Measurements from ENCODE around the gene DMBT1.

The DMBT1 gene

GRCh38 chr10:122675278-122675677 lies 114.7 kb downstream of the DMBT1 start:
- ChIA-PET POLR2A (no interaction called here), CTCF (interaction anchor here (0.7 kb wide), 1 partner anchor 1185 kb away, joined by 3 read pairs; no protein-coding TSS in a partner anchor)
- no peak for TF ChIP-seq NFRKB (IDR thresholded peaks at IDR 0.05)
- no peak for DNase-seq (ENCODE audit: extremely low spot score)

- no peak for DNase-seq (ENCODE audit: extremely low spot score)
- CTCF ChIA-PET, result no interaction called here
- no peak for TF ChIP-seq CTBP1 (IDR thresholded peaks at IDR 0.05; ENCODE audit: borderline replicate concordance)
- TF ChIP-seq LEF1 (IDR thresholded peaks at IDR 0.05; ENCODE audit: borderline replicate concordance), result no peak
- no peak for TF ChIP-seq FOXM1 (IDR thresholded peaks at IDR 0.05; ENCODE audit: borderline replicate concordance)
- no peak for TF ChIP-seq ZNF384 (IDR thresholded peaks at IDR 0.05)
- POLR2A ChIA-PET, result interaction anchor here (0.6 kb wide), 1 partner anchor 10 kb away, joined by 4 read pairs; no protein-coding TSS in a partner anchor
Observed at GRCh38 chr10:122678266-122678665, 117.7 kb downstream of the DMBT1 start.

GRCh38 chr10:122682522-122682921 lies 122.0 kb downstream of the DMBT1 start:
- ChIA-PET CTCF (no interaction called here), POLR2A (no interaction called here)
- no peak for DNase-seq (ENCODE audit: extremely low spot score)
- TF ChIP-seq CTBP1 (IDR thresholded peaks at IDR 0.05; ENCODE audit: borderline replicate concordance) (no peak), NFRKB (IDR thresholded peaks at IDR 0.05) (no peak), ZNF384 (IDR thresholded peaks at IDR 0.05) (no peak), BHLHE40 (IDR thresholded peaks at IDR 0.05; ENCODE audit: borderline replicate concordance) (no peak), FOXA1 (IDR thresholded peaks at IDR 0.05) (no peak), ELF4 (IDR thresholded peaks at IDR 0.05) (no peak), PKNOX1 (IDR thresholded peaks at IDR 0.05) (no peak), HDGF (IDR thresholded peaks at IDR 0.05; ENCODE audit: borderline replicate concordance) (no peak), TARDBP (IDR thresholded peaks at IDR 0.05) (no peak), ARNT (IDR thresholded peaks at IDR 0.05) (no peak), FOXK2 (IDR thresholded peaks at IDR 0.05) (no peak), LEF1 (IDR thresholded peaks at IDR 0.05; ENCODE audit: borderline replicate concordance) (no peak), SUZ12 (IDR thresholded peaks at IDR 0.05) (no peak), FOXM1 (IDR thresholded peaks at IDR 0.05; ENCODE audit: borderline replicate concordance) (no peak), L3MBTL2 (conservative IDR thresholded peaks at IDR 0.05) (no peak), SP1 (IDR thresholded peaks at IDR 0.05) (no peak)

GRCh38 chr10:122688293-122688989 lies 127.9 kb downstream of the DMBT1 start:
- TF ChIP-seq ZNF384 (IDR thresholded peaks at IDR 0.05) (no peak), SP1 (IDR thresholded peaks at IDR 0.05) (no peak), L3MBTL2 (conservative IDR thresholded peaks at IDR 0.05) (no peak), PKNOX1 (IDR thresholded peaks at IDR 0.05) (no peak), NFRKB (IDR thresholded peaks at IDR 0.05) (no peak), FOXK2 (IDR thresholded peaks at IDR 0.05) (no peak), FOXM1 (IDR thresholded peaks at IDR 0.05; ENCODE audit: borderline replicate concordance) (no peak), BHLHE40 (IDR thresholded peaks at IDR 0.05; ENCODE audit: borderline replicate concordance) (no peak), LEF1 (IDR thresholded peaks at IDR 0.05; ENCODE audit: borderline replicate concordance) (no peak), CTBP1 (IDR thresholded peaks at IDR 0.05; ENCODE audit: borderline replicate concordance) (no peak), ARNT (IDR thresholded peaks at IDR 0.05) (no peak), FOXA1 (IDR thresholded peaks at IDR 0.05) (no peak), SUZ12 (IDR thresholded peaks at IDR 0.05) (no peak), ELF4 (IDR thresholded peaks at IDR 0.05) (no peak), TARDBP (IDR thresholded peaks at IDR 0.05) (no peak)
- CTCF ChIA-PET, result interaction anchor here (0.7 to 1.6 kb wide), 2 partner anchors 40 to 43 kb away, joined by 3 to 6 read pairs; no protein-coding TSS in a partner anchor
- DNase-seq (ENCODE audit: extremely low spot score), result no peak
- POLR2A ChIA-PET, result no interaction called here

GRCh38 chr10:122689146-122689820 lies 128.7 kb downstream of the DMBT1 start:
- ChIA-PET CTCF (interaction anchor here (1.6 kb wide), 1 partner anchor 40 kb away, joined by 6 read pairs; no protein-coding TSS in a partner anchor), POLR2A (no interaction called here)
- DNase-seq (ENCODE audit: extremely low spot score), result no peak

More at GRCh38 chr10:122689146-122689820, 128.7 kb downstream of the DMBT1 start:
- TF ChIP-seq TARDBP (IDR thresholded peaks at IDR 0.05), result no peak
- no peak for TF ChIP-seq CTBP1 (IDR thresholded peaks at IDR 0.05; ENCODE audit: borderline replicate concordance)
- TF ChIP-seq PKNOX1 (IDR thresholded peaks at IDR 0.05), result no peak
- no peak for TF ChIP-seq SP1 (IDR thresholded peaks at IDR 0.05)
- no peak for TF ChIP-seq BHLHE40 (IDR thresholded peaks at IDR 0.05; ENCODE audit: borderline replicate concordance)
- TF ChIP-seq SUZ12 (IDR thresholded peaks at IDR 0.05), result no peak
- TF ChIP-seq FOXK2 (IDR thresholded peaks at IDR 0.05), result no peak
- TF ChIP-seq HDGF (IDR thresholded peaks at IDR 0.05; ENCODE audit: borderline replicate concordance), result no peak

All from HEK293T (cell line).